Naive thymus-derived CD4-positive, alpha-beta T cell (primary cell): Measurements from ENCODE around the gene PPME1. TPM values are rescaled to one million over a fixed set of nuclear protein-coding genes. Genes with fewer than 3 reads are reported as not detected.
A peak's percentile ranks its signal among the peaks of the same experiment; 100 is the strongest.

ENCODE experiments used
- ATAC-seq: fragments of 150-1000 bp; cut with Tn5 transposase; 2 replicates; pipeline ENCODE4 v1.10.0; 2021; ENCODE audit warnings: mild to moderate bottlenecking, moderate library complexity
- CTCF ChIA-PET: fragments of 350-600 bp; sonication (Branson Sonifier 250); formaldehyde crosslinking; loops from one replicate; lab custom pipeline; 2021; ENCODE audit warnings: antibody characterized with exemption; lab: Charles Lee
- POLR2A ChIA-PET: fragments of 350-600 bp; sonication (Branson Sonifier 250); formaldehyde crosslinking; loops from one replicate; lab custom pipeline; 2021; ENCODE audit warnings: antibody characterized with exemption, inconsistent platforms; lab: Charles Lee
- DNase-seq, 9 donors: peaks; one replicate each; pipeline versions ENCODE4 v3.0.0 to v3.0.0-alpha.2; 2020 to 2022; ENCODE audit warnings: mixed read lengths in 1 of 9
- H3K27ac ChIP-seq: one replicate; pipeline ENCODE4 v1.7.0; 2013; ENCODE audit warnings: mild to moderate bottlenecking, low read depth, low read length, moderate library complexity
- H3K27me3 ChIP-seq, 2 donors: one replicate each; pipeline ENCODE4 v1.7.0; 2013; ENCODE audit warnings: low read length in 2 of 2, mild to moderate bottlenecking in 2 of 2, moderate library complexity in 2 of 2; ENCODE audit not compliant: control insufficient read depth in 2 of 2, insufficient read depth in 2 of 2
- H3K36me3 ChIP-seq, 3 experiments: 1 replicate in 2 of 3; 2 replicates in 1 of 3; pipeline ENCODE4 v1.7.0; 2013; ENCODE audit warnings: low read length in 3 of 3, mild to moderate bottlenecking in 3 of 3, moderate library complexity in 1 of 3; ENCODE audit not compliant: insufficient read depth in 3 of 3, control insufficient read depth in 2 of 3
- H3K4me1 ChIP-seq, 2 donors: one replicate each; pipeline ENCODE4 v1.7.0; 2013; ENCODE audit warnings: low read length in 2 of 2, mild to moderate bottlenecking in 2 of 2, moderate library complexity in 1 of 2; ENCODE audit not compliant: control insufficient read depth in 2 of 2, insufficient read depth in 2 of 2
- H3K4me3 ChIP-seq: 2 replicates; pipeline ENCODE4 v1.7.0; 2013; ENCODE audit warnings: mild to moderate bottlenecking, low read length
- H3K9me3 ChIP-seq, 3 experiments: 1 replicate in 2 of 3; 2 replicates in 1 of 3; pipeline ENCODE4 v1.7.0; 2013; ENCODE audit warnings: low read length in 3 of 3; ENCODE audit not compliant: control insufficient read depth in 2 of 3
- H3K27ac Mint-ChIP-seq, 9 donors: one replicate each; pipeline ENCODE4 v1.8.0; 2020 to 2022; ENCODE audit warnings: mixed read lengths in 9 of 9, mild to moderate bottlenecking in 8 of 9, moderate library complexity in 5 of 9, inconsistent platforms in 2 of 9
- H3K27me3 Mint-ChIP-seq, 5 donors: one replicate each; pipeline ENCODE4 v1.8.0; 2021 to 2022; ENCODE audit warnings: mixed read lengths in 5 of 5, mild to moderate bottlenecking in 1 of 5
- H3K36me3 Mint-ChIP-seq, 5 donors: one replicate each; pipeline ENCODE4 v1.8.0; 2020 to 2022; ENCODE audit warnings: mixed read lengths in 5 of 5, mild to moderate bottlenecking in 3 of 5, inconsistent platforms in 1 of 5
- H3K4me1 Mint-ChIP-seq, 7 donors: one replicate each; pipeline ENCODE4 v1.8.0; 2020 to 2022; ENCODE audit warnings: mixed read lengths in 7 of 7, mild to moderate bottlenecking in 3 of 7, inconsistent platforms in 1 of 7
- H3K4me3 Mint-ChIP-seq, 10 donors: one replicate each; pipeline ENCODE4 v1.8.0; 2020 to 2022; ENCODE audit warnings: mild to moderate bottlenecking in 10 of 10, mixed read lengths in 10 of 10, moderate library complexity in 6 of 10, inconsistent platforms in 2 of 10
- H3K9me3 Mint-ChIP-seq, 11 donors: one replicate each; pipeline ENCODE4 v1.8.0; 2020 to 2022; ENCODE audit warnings: mixed read lengths in 11 of 11, mild to moderate bottlenecking in 4 of 11, inconsistent platforms in 1 of 11, moderate library complexity in 1 of 11
- intact Hi-C, 2 donors: fragments of 100-400 bp; cut with micrococcal nuclease; formaldehyde crosslinking; loops; one replicate each; pipeline ENCODE4 v1.15.1; 2023
- polyA plus RNA-seq, 2 donors: library from polyadenylated mRNA; unstranded; fragments of 300-500 nt; fragmentation: Illumina TruSeq; gene quantifications; one replicate each; pipeline ENCODE4 v1.2.3, GENCODE V29; 2021
- total RNA-seq, 6 experiments: library from RNA in 5 of 6; stranded (reverse) in 5 of 6; gene quantifications; 1 replicate in 5 of 6; 2 replicates in 1 of 6; pipeline ENCODE4 v1.2.3 and lab custom pipeline; 2021 to 2026

Gene PPME1
- total and polyA plus RNA-seq, 7 experiments from 2014 or later = 14.6 to 41.7 (median 20.2) TPM

GRCh38 chr11:74185695-74186094 is 14.6 kb downstream of the PPME1 start:
- Mint-ChIP-seq H3K27me3 (no peaks in the 10 kb centered on the region), H3K4me1 (peaks cover 10 to 27% (median 20%) of the 10 kb centered on the region in 7 donors), H3K36me3 (peaks cover 12 to 40% (median 35%) of the 10 kb centered on the region in 5 donors), H3K27ac (peak overlapping the region in 1 of 9 donors; percentile 5), H3K4me3 (no peak overlapping the region), H3K9me3 (peaks cover 0 to 12% (median 5%) of the 10 kb centered on the region in 11 donors)
- Histone ChIP-seq H3K27me3 (no peaks in the 10 kb centered on the region), H3K27ac (no peak overlapping the region), H3K4me3 (no peak overlapping the region), H3K9me3 (peaks cover 0 to 6% (median 0%) of the 10 kb centered on the region in 3 experiments), H3K36me3 (peaks cover 0 to 8% (median 0%) of the 10 kb centered on the region in 3 experiments), H3K4me1 (no peaks in the 10 kb centered on the region)
- POLR2A ChIA-PET = no interaction called here
- DNase-seq (no peak), ATAC-seq (no peak)
- intact Hi-C loops = no loop called here
- CTCF ChIA-PET = no interaction called here

- ChIA-PET CTCF (interaction anchor here (0.6 kb wide), 1 partner anchor 32 kb away, joined by 4 read pairs; no protein-coding TSS in a partner anchor), POLR2A (no interaction called here)
- Mint-ChIP-seq H3K36me3 (peaks cover 20 to 71% (median 68%) of the 10 kb centered on the region in 5 donors), H3K4me1 (peaks cover 0 to 10% (median 3%) of the 10 kb centered on the region in 7 donors), H3K4me3 (no peak overlapping the region), H3K27ac (no peak overlapping the region), H3K9me3 (peaks cover 2 to 30% (median 12%) of the 10 kb centered on the region in 11 donors), H3K27me3 (no peaks in the 10 kb centered on the region)
- no peaks in the 10 kb centered on the region for H3K4me1 ChIP-seq
- H3K9me3 ChIP-seq = peaks cover 0 to 4% (median 0%) of the 10 kb centered on the region in 3 experiments
- H3K36me3 ChIP-seq = no peaks in the 10 kb centered on the region
- no peak for ATAC-seq
- DNase-seq = no peak
- no peak overlapping the region for H3K4me3 ChIP-seq
- intact Hi-C loops = no loop called here
- H3K27ac ChIP-seq = no peak overlapping the region
- no peaks in the 10 kb centered on the region for H3K27me3 ChIP-seq
Observed at GRCh38 chr11:74195828-74196227, 24.7 kb downstream of the PPME1 start.

GRCh38 chr11:74196781-74197486 is 25.8 kb downstream of the PPME1 start:
- intact Hi-C loops = no loop called here
- Histone ChIP-seq H3K9me3 (no peaks in the 10 kb centered on the region), H3K27ac (no peak overlapping the region), H3K4me1 (no peaks in the 10 kb centered on the region), H3K36me3 (no peaks in the 10 kb centered on the region), H3K4me3 (no peak overlapping the region), H3K27me3 (no peaks in the 10 kb centered on the region)
- no peaks in the 10 kb centered on the region for H3K27me3 Mint-ChIP-seq
- ATAC-seq (no peak), DNase-seq (no peak)
- no peak overlapping the region for H3K27ac Mint-ChIP-seq
- H3K36me3 Mint-ChIP-seq = peaks cover 20 to 66% (median 61%) of the 10 kb centered on the region in 5 donors
- no peak overlapping the region for H3K4me3 Mint-ChIP-seq
- H3K4me1 Mint-ChIP-seq = peaks cover 0 to 10% (median 3%) of the 10 kb centered on the region in 7 donors
- peaks cover 2 to 22% (median 11%) of the 10 kb centered on the region in 11 donors for H3K9me3 Mint-ChIP-seq
- POLR2A ChIA-PET = no interaction called here
- CTCF ChIA-PET = no interaction called here

GRCh38 chr11:74203966-74204365 is 32.9 kb downstream of the PPME1 start:
- Mint-ChIP-seq H3K4me3 (no peak overlapping the region), H3K36me3 (peaks cover 25 to 61% (median 41%) of the 10 kb centered on the region in 5 donors), H3K4me1 (peaks cover 0 to 7% (median 0%) of the 10 kb centered on the region in 7 donors), H3K9me3 (peaks cover 0 to 5% (median 2%) of the 10 kb centered on the region in 11 donors), H3K27ac (peak overlapping the region in 1 of 9 donors; percentile 24), H3K27me3 (no peaks in the 10 kb centered on the region)
- DNase-seq = no peak
- Histone ChIP-seq H3K36me3 (peaks cover 0 to 6% (median 0%) of the 10 kb centered on the region in 3 experiments), H3K27me3 (no peaks in the 10 kb centered on the region), H3K4me1 (no peaks in the 10 kb centered on the region), H3K27ac (no peak overlapping the region), H3K4me3 (no peak overlapping the region), H3K9me3 (no peaks in the 10 kb centered on the region)
- ChIA-PET CTCF (no interaction called here), POLR2A (no interaction called here)
- intact Hi-C loops = no loop called here
- no peak for ATAC-seq

GRCh38 chr11:74204701-74205100 is 33.6 kb downstream of the PPME1 start:
- Mint-ChIP-seq H3K27ac (no peak overlapping the region), H3K4me1 (peaks cover 0 to 7% (median 0%) of the 10 kb centered on the region in 7 donors), H3K36me3 (peaks cover 21 to 63% (median 40%) of the 10 kb centered on the region in 5 donors), H3K9me3 (no peaks in the 10 kb centered on the region), H3K4me3 (no peak overlapping the region), H3K27me3 (no peaks in the 10 kb centered on the region)
- ChIA-PET POLR2A (no interaction called here), CTCF (no interaction called here)
- DNase-seq (no peak), ATAC-seq (no peak)
- no peaks in the 10 kb centered on the region for H3K4me1 ChIP-seq
- no peaks in the 10 kb centered on the region for H3K9me3 ChIP-seq
- intact Hi-C loops = no loop called here
- H3K27me3 ChIP-seq = no peaks in the 10 kb centered on the region
- no peak overlapping the region for H3K4me3 ChIP-seq
- no peak overlapping the region for H3K27ac ChIP-seq
- peaks cover 0 to 6% (median 0%) of the 10 kb centered on the region in 3 experiments for H3K36me3 ChIP-seq

- no peaks in the 10 kb centered on the region for H3K27me3 ChIP-seq
- H3K27ac ChIP-seq = no peak overlapping the region
- ChIA-PET POLR2A (no interaction called here), CTCF (no interaction called here)
- peaks cover 21 to 66% (median 45%) of the 10 kb centered on the region in 5 donors for H3K36me3 Mint-ChIP-seq
- H3K27ac Mint-ChIP-seq = peak overlapping the region in 2 of 9 donors; percentile 48 to 53
- H3K4me1 ChIP-seq = no peaks in the 10 kb centered on the region
- ATAC-seq (no peak), DNase-seq (no peak)
- no peaks in the 10 kb centered on the region for H3K9me3 Mint-ChIP-seq
- H3K27me3 Mint-ChIP-seq = no peaks in the 10 kb centered on the region
- no peak overlapping the region for H3K4me3 ChIP-seq
- peaks cover 0 to 7% (median 0%) of the 10 kb centered on the region in 7 donors for H3K4me1 Mint-ChIP-seq
- intact Hi-C loops = no loop called here
- H3K9me3 ChIP-seq = no peaks in the 10 kb centered on the region
- H3K36me3 ChIP-seq = peaks cover 0 to 6% (median 0%) of the 10 kb centered on the region in 3 experiments
- no peak overlapping the region for H3K4me3 Mint-ChIP-seq
Observed at GRCh38 chr11:74205181-74205580, 34.1 kb downstream of the PPME1 start.
